ENCODE results near the gene REXO1. TPM values are rescaled to one million over a fixed set of nuclear protein-coding genes. Genes with fewer than 3 reads are reported as not detected.

The REXO1 gene
- total RNA-seq, 1 experiment from 2014 or later = 9.0 TPM

DNA sequence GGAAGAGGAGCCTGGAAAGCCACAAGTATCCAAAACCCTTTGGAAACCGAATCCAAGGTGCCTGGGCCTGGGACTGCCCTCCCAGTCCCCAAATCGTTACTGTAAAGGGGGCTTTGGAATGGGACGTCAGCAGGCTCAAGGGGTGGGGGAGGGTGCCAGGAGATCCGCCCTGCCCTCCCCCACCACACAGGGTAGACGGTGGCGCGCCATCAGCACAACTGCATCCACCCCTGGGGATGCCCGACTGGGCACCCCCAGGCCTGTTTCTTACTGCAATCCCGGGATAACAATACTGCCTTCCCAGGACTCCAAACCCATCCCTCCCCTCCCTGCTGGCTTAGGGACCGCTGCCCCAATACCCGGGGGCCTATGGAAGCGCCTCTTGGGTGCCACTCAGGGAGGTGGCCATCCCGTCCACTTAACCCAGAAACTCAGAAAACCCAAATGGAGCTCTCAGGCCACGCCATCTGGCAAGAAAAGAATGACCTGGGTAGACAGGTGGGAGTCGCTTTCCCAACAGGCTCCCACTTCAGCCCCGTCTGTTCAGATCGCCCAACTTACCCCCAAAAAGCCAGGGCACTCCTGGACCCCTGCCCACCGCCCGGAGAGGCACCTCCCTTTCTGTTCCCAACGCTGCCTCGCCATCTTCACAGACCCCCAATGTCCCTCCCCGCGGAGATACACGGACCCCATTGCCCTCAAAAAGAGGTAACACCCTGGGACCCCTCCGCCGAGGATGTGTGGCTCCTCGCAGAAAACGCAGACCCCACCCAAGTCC lies 12.7 kb upstream of the REXO1 start:
- DNase-seq (ENCODE audit: low read depth) = no peak

DNA sequence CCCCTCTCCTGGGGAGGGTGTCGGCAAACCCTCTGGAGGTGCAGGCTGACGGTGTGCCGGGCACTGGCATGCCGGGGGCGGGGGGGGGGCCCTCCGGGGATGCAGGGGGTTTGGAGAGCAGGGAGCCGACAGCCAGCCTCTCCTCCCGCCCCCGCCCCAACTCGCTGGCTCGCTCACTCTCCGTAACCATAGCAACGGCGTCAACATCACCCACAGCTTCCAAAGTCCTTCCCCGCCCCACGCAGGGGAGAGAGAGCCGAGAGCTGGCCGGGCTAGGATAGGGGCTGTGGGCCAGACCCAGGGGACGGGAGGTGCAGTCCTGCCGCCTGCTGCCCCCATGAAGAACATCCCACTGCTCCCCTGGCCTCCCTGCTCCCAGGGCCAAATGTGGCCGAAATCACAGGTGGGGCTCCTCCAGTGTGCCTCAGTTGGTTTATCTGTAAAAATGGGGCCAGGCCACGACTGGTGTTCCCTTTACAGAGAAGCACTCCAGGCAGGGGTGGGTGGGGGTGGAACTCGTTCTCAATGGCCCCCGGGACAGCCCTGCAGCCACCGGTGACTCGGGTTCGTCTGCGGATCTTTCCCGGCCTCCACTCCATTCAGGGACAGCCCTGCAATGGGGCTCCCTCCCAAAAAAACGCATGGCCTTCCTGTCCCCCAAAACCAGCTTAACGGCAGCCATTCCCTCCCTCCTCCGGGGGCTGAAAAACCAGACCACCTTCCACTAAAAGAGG lies 11.9 kb upstream of the REXO1 start:
- peak; percentile 61 for DNase-seq (ENCODE audit: low read depth)

DNA sequence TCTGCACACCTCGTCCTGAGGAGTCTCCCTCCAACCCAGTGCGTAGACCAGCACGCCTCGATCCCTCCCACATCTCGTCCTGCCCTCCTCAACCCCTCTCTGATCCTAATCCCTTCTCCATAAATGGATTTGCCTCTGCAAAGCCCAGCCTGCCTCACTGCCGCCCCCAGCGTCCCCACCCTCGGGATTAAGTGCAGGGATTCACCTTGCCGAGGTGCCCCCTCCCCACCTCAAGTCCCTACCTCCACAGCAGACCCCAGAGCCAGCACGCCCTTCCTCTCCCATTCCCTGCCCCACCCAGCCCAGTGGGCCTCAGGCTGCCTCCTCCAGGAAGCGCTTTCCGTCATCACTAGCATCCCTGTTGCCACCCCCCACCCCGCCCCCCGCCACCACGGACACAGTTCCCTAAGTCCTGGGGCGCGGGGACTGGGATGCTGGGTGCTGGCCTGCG lies 11.1 kb upstream of the REXO1 start:
- DNase-seq (ENCODE audit: low read depth) = no peak

DNA sequence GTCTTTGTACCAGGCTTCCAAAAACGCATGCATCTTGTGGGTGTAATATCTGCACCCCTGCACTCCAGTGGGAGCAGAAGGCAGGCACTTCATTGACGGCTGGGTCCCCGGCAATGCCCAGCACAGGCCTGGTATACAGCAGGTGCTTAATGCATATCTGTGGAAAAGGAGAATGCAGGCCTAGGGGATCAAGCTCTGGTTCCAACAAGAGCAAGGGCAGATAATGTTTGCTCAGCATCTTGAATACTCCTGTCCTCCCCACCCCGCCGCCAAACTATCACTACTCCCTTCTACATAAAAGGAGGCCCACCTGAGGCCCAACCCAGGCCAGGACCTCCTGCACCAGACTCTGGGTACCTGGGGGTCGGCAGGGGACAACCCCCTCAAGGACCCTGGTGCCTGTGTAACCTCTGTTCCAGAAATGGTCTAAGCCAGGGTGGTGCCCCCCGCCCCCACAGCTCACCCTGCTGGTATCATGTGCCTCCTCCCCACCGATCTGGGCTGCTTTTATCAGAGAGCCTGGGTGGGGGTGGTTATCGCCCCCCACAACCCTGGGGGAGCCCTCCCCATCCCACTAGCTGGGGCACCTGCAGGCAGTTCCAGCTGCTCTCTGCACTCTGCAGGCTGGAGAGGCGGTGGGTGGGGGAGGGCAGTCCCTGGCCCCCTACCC lies 10.3 kb upstream of the REXO1 start:
- DNase-seq (ENCODE audit: low read depth) = no peak

DNA sequence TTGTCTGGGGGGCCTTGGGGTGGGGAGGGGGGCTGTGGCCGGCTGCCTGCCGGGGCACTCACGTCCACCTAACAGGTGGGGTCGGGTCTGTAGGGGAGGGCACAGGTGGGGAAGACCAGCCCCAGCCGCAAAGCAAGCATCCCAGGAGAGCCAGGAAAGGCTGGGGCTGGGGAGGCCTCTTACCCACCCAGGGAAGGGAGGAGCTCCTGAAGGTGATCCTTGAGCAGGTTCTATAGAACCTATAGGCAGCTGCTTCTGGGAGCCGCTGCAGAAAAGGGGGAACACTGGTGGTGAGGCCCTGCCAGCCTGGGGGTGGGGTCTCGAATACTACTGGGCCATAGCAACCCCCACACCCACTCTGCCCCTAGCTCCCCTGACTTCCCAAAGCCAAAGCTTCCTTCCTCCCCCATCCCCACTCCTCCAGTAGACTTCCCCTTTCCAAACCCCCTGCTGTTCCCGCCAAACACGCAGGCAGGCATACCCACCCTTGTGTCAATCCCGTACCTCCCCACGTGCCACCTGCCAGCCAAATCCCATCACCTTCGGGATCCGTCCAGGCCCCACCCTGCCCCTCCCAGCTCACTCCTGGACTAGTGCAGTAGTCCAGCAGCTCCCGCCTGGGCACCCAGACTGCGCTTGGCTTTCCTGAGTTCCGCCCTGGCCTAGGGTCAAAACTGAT lies 9.5 kb upstream of the REXO1 start:
- DNase-seq (ENCODE audit: low read depth) = no peak

DNA sequence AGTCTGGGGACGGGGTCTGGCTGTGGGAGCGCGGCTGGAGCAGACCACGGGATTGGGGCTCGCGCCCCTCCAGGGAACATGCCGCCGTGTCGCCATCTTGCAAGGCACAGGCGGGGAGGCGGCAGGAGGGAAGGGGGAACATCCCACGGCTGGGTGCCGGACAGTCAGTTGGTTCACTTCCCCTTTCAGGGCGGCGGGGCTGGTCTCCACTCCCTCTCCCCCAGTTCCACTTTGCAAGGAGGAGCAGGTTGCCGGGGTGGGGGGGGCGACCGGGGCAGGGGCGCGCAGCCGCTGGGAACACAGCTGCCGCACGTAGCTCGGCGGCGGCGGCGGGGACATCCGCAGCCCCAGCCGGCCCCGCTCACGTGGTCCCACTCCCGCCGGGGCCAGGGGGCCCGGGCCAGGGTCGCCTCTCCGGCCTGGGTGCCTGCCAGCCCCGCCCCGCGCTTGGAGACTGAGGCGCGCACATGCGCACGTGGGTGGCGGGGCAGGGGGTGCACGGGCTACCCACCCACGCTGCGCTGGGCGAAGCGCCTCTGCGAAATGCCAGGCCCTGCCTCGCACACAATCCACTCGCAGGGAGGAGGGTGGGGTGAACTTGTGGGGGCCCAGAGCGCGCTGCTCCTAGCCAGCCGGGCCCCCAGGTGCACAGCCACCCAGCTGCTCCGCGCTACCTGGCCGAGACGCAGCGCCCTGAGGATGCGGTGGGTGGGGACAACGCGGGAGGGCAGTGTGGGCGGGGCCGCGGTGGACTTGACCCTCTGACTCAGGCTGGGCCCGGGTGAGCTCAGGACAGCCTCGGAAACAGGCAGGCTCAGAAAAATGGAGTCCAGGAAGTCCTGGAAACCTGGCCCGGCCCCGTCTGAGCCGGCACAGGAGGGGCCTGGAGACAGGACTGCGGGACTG lies 8.7 kb upstream of the REXO1 start:
- DNase-seq (ENCODE audit: low read depth) = peak; percentile 81

DNA sequence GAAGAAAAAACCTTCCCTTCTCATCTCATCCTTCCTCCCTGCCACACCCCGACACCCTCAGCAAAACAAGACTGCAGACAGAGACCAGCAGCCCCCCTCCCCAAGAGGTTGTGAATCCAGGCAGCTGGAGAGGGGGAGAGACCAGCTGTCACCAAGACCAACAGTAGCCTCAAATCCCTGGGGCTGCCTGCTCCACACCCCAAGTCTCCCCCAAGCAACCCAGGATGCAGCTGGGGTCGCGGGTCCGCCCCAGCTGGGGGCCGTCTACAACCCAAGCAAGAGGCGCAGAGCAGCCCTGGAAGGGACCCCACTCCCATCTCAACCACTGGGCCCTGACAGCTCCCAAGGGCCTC lies 8.0 kb upstream of the REXO1 start:
- DNase-seq (ENCODE audit: low read depth) = peak; percentile 57

DNA sequence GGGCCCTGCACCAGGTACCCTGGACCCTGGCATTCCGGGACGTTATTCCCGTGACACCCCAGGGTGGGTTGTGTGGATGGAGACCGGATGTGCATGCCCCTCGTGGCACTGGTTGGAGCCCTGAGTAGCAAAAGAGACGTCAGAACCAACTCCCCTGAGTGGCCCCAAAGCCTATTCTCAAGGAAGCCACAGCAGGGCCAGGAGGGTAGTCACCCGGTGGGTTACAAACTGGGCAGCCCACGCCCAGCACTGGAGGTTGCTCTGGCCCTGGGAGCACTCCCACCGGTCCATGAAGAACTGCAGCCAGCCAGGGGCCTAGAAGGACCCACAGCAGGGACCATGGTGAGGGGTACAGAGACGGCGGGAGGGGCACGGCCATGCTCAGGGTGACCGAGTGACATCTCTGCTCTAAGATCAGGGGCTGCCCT lies 7.6 kb upstream of the REXO1 start:
- peak; percentile 57 for DNase-seq (ENCODE audit: low read depth)

DNA sequence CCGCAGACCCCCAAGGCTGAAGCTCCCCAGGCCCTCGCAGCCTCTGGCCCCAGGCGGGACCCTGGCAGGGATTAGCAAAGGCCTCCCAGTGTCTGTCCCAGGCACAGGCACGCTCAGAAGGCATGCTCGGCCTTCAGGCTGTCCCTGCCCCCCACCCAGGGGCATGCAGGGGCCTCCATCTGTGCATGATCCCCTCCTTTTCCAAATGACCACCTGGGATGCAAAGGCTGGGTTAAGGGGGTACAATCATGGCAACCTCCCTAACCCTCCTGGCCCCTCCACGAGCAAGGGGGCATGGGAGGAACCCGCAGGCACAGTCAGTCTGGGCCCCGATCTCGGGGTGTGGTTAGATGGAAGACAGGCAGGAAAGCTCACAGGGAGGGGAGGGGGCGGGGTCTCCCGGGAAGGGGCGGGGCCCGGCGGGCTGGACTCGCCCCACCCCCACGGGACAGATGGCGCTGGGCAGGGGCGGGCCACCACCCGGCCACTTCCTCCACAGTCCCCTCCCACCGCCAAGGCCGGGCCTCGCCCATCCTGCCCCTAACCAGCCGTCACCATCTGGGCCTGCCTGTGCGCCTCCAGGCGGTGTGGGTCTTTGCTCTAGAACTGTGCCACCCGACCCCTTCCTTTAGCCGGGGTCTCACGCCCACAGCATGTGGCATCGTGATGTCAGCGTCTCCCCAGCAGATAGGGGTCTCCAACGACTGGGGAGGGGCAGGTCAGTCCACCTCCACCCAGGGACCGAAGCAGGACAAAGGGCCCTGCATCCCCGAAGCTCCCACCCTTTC lies 7.0 kb upstream of the REXO1 start:
- peak; percentile 88 for DNase-seq (ENCODE audit: low read depth)

DNA sequence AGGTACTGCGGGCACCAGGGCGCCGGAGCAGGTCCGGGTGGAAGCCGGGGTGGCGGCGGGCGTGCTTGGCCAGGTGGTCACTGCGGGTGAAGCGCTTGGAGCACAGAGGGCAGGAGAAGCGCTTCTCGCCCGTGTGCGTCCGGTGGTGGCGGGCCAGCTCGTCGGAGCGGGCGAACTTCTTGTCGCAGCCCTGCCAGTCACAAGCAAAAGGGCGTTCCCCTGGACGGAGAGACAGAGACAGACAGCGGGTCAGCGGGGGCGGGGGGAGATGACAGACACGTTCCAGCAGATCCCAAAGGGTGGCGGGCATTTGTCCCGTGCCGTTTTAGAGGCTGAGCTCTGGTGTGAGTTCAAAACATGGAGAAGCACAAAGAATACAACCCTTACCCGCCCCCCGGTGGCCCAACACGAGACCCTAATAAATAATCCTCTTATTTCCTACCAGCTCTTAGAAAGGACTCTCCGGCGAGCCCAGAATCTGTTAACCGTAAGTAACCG lies 6.3 kb upstream of the REXO1 start:
- no peak for DNase-seq (ENCODE audit: low read depth)

DNA sequence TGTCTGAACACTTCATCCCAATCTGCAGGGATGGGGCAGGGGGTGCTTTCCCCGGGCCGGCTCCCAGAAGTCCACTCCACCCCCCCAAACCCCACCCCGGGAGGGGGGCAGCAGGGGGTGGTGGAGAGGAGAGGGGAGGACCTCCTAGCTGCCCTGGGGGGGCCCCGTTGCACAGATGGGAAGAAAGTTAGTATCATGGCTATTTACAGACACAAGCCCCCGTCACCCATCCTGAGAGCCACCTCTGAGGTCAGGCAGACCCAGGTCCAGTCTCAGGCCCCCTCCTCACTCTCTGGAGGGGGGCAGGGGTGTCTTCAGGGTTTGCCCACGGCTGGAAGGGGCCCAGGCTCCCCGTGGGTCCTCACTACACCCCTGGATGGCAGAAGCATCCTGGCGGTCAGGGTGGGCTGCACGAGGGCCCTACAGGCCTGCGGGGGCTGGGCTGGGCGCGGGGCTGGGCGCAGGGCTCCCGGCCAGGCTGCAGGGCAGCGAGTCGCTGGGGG lies 5.8 kb upstream of the REXO1 start:
- no peak for DNase-seq (ENCODE audit: low read depth)

DNA sequence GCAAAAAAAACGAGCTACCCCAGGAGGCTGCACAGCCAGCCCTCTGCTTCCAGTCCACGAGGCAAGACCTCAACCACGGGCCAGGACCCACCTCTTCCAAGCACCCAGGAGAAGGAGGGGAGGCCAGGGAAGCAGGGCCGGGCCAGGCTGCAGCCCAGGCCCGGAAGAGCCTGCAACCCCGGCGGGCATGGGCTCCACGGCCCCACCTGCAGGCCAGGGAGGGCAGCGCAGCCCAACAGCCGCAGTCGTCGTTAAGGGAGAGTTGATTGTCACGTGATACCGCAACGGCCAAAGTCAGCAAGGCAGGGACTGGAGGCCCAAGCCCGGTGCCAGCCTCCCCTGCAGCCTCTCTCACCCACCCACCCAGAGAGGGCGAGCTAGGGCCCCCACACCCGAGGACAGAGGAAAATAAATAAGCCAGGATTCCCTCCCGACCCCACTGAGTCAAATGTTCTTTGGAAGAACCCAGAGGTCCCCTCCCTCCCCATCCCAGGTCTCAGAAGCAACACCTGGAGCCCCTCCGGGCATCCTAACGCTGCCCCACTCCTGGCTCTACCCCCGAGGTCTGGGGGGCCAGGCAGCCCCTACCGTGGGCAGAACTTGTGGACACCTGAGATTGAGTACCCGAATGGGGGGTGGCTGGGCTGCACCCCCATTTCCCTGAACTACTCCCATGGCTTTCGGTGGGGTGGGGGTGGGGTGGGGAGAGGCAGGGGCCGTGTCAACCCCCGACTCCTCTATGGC lies 5.2 kb upstream of the REXO1 start:
- peak; percentile 62 for DNase-seq (ENCODE audit: low read depth)

DNA sequence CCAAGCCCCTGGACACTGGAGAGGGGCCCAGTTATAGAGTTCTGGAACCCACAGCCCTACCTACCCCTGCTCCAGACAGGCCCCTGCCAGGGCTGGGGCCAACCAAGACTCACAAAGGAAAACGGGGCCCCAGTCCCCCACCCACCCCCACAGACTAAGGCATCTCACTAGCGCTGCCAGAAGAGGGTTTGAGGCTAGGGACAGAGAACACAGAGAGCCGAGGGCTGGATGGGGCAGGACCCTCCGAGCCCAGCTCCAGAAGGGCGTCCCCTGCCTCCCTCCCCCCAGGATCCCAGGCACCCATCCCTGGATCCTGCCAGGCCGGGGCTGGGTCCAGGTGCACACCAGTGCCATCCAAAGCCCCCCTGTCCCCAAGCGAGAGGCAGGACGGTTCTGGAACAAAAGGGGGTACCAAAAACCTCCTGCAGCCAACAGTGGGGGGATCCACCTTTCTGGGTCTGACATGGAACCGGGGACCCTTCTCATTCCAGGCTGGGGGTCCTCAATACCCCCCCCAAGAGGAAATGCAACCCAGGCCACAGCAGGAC lies 4.4 kb upstream of the REXO1 start:
- no peak for DNase-seq (ENCODE audit: low read depth)

DNA sequence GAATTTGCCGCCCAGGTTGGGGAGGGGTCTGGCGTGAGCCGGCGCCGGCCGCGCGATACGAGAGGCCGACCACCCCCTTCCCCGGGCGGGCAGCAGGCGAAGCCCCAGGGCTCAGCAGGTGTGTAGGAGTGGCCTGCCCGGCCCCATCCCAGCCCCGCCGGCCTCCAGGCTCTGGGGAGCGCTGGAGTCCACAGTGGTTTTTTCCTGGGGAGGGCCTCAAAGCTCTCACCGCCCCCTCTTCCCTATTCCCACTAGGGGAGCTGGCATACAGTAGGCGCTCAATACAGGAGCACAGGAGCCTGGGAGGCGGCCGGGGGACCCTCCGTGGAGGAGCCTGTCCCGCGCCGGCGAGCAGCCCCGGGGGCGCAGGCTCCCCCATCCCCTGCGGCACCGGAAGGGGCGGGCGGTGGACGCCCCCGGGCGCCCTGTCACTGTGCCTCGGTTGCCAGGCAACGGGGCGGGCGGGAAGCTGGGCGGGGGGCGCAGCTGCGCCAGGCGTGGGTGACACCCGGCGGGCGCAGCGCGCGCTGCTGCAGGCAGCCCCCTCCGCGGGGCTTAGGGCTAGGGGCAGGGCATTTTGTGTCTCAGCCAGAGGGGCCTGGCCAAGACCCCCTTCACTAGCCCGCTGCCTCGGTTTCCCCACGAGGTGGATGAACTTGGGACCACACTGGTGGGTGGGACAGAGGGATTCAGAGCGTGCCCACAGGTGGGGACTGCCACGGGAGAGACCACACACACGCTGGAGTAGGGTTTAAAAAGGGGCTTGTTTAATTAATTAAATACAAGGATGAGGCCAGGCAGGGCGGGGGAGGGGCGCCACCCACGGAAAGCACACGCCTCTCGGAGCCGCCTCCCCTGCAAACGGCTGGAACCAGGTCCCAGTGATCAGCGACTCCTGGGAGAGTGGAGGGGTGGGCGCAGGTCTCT lies 3.6 kb upstream of the REXO1 start:
- DNase-seq (ENCODE audit: low read depth) = no peak

DNA sequence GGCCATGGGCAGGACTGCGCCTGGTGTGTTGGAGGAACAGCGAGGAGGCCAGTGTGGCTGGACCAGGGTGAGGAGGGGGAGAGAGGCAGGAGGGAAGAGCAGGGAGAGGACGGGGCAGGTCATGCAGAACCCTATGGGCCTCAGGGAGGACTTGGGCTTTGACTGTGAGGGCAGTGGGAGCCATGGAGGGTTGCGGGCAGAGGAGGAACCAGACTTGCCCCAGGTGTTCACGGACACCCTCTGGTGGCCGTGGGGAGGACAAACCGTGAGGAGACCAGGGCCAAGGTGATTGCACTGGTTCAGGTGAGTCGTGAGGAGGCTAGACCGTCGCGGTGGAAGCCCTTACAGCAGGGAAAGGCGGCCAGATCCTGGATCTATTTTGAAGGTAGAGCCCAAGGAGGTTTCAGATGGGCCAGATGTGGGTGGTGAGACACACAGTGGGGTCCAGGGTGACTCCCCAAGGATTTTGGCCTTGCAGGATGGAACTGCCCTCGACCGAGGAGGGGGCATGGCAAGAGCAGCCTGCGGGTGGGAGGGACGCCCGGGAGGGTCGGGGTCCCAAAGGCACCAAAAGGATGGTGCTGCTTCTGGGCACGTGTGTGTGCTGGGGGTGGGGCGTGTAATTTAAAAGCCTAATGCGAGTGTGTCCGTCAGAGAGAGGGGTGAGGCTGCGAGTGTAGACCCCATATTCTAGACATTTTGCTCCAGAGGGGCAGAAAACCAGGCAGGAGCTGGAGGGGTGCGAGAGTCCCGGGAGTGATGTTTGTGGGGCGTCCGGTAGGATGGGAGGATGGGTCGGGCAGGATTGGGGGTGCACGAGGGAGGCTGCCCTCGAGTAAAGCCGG lies 2.7 kb upstream of the REXO1 start:
- no peak for DNase-seq (ENCODE audit: low read depth)

DNA sequence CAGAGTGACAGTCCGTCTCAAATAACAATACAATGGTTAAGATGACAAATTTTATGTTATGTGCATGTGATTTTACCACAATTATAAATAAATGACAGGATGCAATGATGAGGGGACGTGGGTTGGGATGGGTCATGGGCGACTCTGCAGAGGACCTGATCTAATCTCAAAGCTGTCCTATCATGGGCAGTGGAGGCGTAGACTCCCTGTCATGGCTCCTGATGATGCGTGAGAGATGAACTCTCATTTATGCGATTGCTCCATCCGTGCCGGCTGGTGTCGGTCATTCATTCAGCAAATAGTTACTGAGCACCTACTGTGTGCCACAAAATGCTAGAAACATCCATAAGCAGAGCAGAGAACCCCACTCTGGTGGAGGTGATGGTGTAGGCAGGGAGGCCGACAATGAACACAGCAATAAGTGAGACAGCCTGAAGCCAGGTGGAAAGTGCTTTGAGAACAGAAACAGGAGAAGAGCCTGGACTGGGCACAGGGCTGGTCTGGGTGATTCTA lies 1.7 kb upstream of the REXO1 start:
- no peak for DNase-seq (ENCODE audit: low read depth)

DNA sequence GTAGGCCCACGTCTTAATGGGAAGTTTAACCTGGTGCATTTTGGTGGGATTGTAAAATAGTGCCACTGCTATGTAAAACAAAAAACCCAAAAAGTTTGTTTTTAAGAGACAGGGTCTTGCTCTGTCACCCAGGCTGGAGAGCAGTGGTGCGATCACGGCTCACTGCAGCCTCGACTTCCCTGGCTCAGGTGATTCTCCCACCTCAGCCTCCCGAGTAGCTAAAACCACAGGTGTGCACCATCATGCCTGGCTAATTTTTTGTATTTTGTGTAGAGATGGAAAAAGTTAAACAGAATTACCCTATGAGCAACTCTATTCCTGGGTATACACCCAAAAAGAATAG lies 820 bp upstream of the REXO1 start:
- DNase-seq (ENCODE audit: low read depth) = no peak

Data from LHCN-M2 (cell line).